Cardiac muscle cell (in vitro differentiated cells and primary cell): ENCODE measurements around the gene ITSN1. TPM values are rescaled to one million over a fixed set of nuclear protein-coding genes. Genes with fewer than 3 reads are reported as not detected.
A peak's percentile ranks its signal among the peaks of the same experiment; 100 is the strongest.

Source experiments
- DNase-seq, 2 donors: peaks; one replicate each; pipeline versions ENCODE4 v3.0.0 to v3.0.0-alpha.2; 2010 to 2017; ENCODE audit warnings: low read depth in 1 of 2, low spot score in 1 of 2
- H3K27ac ChIP-seq: fragments of 200-600 bp; sonication (generic); 2 replicates; pipeline ENCODE4 v1.5.1; 2016
- H3K27me3 ChIP-seq: fragments of 200-600 bp; sonication (generic); 2 replicates; pipeline ENCODE4 v1.6.0; 2016; ENCODE audit warnings: control low read depth
- H3K36me3 ChIP-seq: fragments of 200-600 bp; sonication (generic); 2 replicates; pipeline ENCODE4 v1.5.1; 2016; ENCODE audit warnings: control low read depth
- H3K4me1 ChIP-seq: fragments of 200-600 bp; sonication (generic); 2 replicates; pipeline ENCODE4 v1.8.1; 2017; ENCODE audit warnings: low read depth, mild to moderate bottlenecking, mixed run types
- H3K4me3 ChIP-seq: fragments of 200-600 bp; sonication (generic); 2 replicates; pipeline ENCODE4 v1.5.1; 2016; ENCODE audit warnings: mild to moderate bottlenecking
- H3K9me3 ChIP-seq: fragments of 200-600 bp; sonication (generic); 2 replicates; pipeline ENCODE4 v1.5.1; 2017; ENCODE audit warnings: low read depth, mild to moderate bottlenecking, control low read depth
- CTCF ChIP-seq: IDR thresholded peaks from 2 replicates; pipeline ENCODE4 v1.5.1; 2012; ENCODE audit warnings: low read depth, mild to moderate bottlenecking, low read length
- polyA plus RNA-seq: library from polyadenylated mRNA; unstranded; fragments of >200 nt; fragmentation: Nextera tagmentation; extraction: Ambion mirVana; gene quantifications from 2 replicates; pipeline ENCODE4 v1.2.1, GENCODE V29; 2016
- total RNA-seq: library from RNA; depleted of rRNA; stranded (reverse); fragments of >200 nt; gene quantifications from 2 replicates; pipeline ENCODE4 v1.2.3, GENCODE V29; 2016

The ITSN1 gene
- total and polyA plus RNA-seq, 2 experiments from 2014 or later, result 92.4 to 125 TPM

DNA sequence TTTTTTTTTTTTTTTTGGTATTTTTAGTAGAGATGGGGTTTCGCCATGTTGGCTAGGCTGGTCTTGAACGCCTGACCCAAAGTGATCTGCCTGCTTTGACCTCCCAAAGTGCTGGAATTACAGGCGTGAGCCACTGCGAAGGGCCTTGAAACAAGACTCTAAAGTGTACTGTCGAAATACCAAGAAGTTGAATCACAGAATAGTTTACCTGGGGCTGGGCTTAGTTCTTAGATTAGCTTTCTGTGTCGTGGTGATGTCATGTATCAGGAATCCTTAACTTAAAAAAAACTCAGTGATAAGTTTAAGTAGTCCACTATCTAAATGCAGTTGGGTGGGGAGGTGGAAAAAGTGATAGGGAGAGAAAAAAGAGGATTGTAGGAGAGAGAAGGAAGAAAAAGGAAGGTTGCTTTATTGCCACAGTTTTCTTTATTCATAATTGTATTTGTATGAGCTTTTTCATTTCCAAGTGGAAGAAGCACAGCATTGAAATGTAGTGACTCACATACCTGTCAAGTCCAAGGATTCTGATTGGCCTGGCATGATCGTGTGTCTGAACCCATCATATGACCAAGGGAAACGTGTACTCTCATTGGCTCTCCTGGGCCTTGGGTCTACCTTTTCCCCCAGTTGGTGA, 13.4 kb downstream of the ITSN1 start:
- Histone ChIP-seq H3K4me3 (no peak overlapping the region), H3K27ac (peak overlapping the region; percentile 89), H3K36me3 (no peaks in the 10 kb centered on the region)

DNA sequence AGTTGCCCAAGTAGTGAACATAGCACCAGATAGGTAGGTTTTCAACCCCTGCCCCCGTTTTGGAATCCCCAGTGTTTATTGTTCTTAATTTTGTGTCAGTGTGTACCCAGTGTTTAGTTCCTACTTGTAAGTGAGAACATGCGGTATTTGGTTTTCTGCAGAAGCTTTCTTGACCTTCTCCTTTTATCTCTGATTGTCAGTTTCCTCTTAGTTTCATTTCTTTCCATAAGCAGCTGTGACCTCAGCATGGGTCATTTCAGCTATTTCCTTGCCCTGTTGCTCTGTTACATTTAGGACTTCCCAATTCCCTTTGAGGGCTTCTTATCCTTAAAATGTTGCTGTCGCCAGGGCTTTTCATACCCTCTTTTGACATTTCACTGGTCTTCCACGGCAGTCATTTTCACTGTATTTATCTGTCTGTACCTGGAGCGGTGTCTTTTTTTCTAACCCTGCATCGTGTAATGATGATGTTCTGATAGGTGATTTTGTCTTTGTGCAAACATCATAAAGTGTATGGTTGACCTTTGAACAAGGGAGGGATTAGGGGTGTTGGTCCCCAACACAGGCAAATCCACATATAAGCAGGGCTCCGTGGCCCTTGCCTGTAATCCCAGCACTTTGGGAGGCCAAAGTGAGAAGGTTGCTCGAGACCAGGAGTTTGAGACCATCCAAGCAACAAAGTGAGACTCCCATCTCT, 15.0 kb downstream of the ITSN1 start:
- H3K9me3 ChIP-seq, result no peaks in the 10 kb centered on the region
- peaks cover 35% of the 10 kb centered on the region for H3K4me1 ChIP-seq
- peak in 1 of 2 donors; percentile 55 for DNase-seq
- no peaks in the 10 kb centered on the region for H3K36me3 ChIP-seq
- no peaks in the 10 kb centered on the region for H3K27me3 ChIP-seq
- H3K27ac ChIP-seq, result peak overlapping the region; percentile 89
- no peak for TF ChIP-seq CTCF
- H3K4me3 ChIP-seq, result no peak overlapping the region

More for the DNA sequence above, 13.4 kb downstream of the ITSN1 start:
- Histone ChIP-seq H3K4me1 (peaks cover 50% of the 10 kb centered on the region), H3K27me3 (no peaks in the 10 kb centered on the region), H3K9me3 (no peaks in the 10 kb centered on the region)
- peak; percentile 57 to 87 for DNase-seq
- no peak for TF ChIP-seq CTCF

GRCh38 chr21:33658919-33659567, 16.7 kb downstream of the ITSN1 start:
- H3K27ac ChIP-seq, result no peak overlapping the region
- no peaks in the 10 kb centered on the region for H3K27me3 ChIP-seq
- no peaks in the 10 kb centered on the region for H3K36me3 ChIP-seq
- no peak for TF ChIP-seq CTCF
- peaks cover 29% of the 10 kb centered on the region for H3K4me1 ChIP-seq
- no peak for DNase-seq
- no peak overlapping the region for H3K4me3 ChIP-seq
- H3K9me3 ChIP-seq, result no peaks in the 10 kb centered on the region

- Histone ChIP-seq H3K27me3 (no peaks in the 10 kb centered on the region), H3K4me3 (no peak overlapping the region), H3K4me1 (peaks cover 25% of the 10 kb centered on the region), H3K27ac (peak overlapping the region; percentile 55), H3K9me3 (no peaks in the 10 kb centered on the region), H3K36me3 (no peaks in the 10 kb centered on the region)
- no peak for TF ChIP-seq CTCF
- DNase-seq, result no peak
These were observed 17.3 kb downstream of the ITSN1 start for GRCh38 chr21:33659568-33659949.

GRCh38 chr21:33660406-33660805, 18.1 kb downstream of the ITSN1 start:
- H3K4me3 ChIP-seq, result no peak overlapping the region
- no peaks in the 10 kb centered on the region for H3K9me3 ChIP-seq
- no peaks in the 10 kb centered on the region for H3K36me3 ChIP-seq
- peaks cover 17% of the 10 kb centered on the region for H3K4me1 ChIP-seq
- TF ChIP-seq CTCF, result no peak
- no peak overlapping the region for H3K27ac ChIP-seq
- H3K27me3 ChIP-seq, result no peaks in the 10 kb centered on the region
- DNase-seq, result peak in 1 of 2 donors; percentile 62
